ENCODE measurements around the gene WDR90.

The WDR90 gene

DNA sequence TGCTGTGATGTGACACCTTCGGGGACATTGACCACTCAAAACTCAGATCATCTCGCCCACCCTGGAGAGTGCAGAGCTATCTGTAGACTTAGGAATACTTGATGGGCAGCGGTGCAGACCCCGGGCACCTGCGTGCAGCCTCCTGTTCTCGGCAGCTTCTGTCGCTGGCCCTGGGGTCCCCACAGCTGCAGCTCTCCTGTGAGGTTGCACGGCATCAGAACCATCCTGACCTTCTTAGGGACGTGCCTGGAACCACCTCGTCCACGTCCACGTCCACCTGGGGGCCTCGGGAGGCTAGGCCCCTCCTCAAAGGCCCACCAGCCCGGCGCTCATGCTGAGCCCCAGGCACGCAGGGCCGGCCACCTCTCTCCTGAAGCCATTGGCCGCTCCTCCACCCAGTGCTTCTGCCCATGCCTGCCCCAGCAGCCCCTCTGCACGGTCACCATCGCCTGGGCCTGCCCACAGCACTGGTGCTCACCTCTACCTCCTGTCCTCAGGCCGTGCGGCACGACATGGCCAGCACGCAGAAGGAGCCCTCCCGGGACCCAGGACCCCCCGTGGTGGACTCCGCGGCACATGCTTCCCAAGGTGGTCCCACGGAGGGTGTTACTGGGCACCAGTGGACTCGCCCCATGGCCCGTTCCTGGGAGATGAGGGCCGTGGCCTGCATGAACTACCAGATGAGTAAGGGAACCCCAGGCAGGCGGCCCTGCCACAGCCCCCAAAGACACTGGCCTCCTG is 20.7 kb upstream of the WDR90 start:
- no peak for TF ChIP-seq CTCF (IDR thresholded peaks at IDR 0.05; ENCODE audit: low read depth, low read length)
- no peaks in the 10 kb centered on the region for H3K27me3 ChIP-seq (ENCODE audit: insufficient read depth, low read depth, severe bottlenecking)

GRCh38 chr16:629185-629832 is 19.9 kb upstream of the WDR90 start:
- no peaks in the 10 kb centered on the region for H3K9me3 ChIP-seq (ENCODE audit: severe bottlenecking)
- TF ChIP-seq CTCF (IDR thresholded peaks at IDR 0.05; ENCODE audit: low read depth, low read length), result no peak
- H3K27ac ChIP-seq, result peak overlapping the region; percentile 96
- H3K36me3 ChIP-seq, result peaks cover 53% of the 10 kb centered on the region
- peak overlapping the region; percentile 7 for H3K4me3 ChIP-seq (ENCODE audit: low read depth, low read length)
- DNase-seq, result peak; percentile 94
- H3K27me3 ChIP-seq (ENCODE audit: insufficient read depth, low read depth, severe bottlenecking), result no peaks in the 10 kb centered on the region

More for the DNA sequence above, 20.7 kb upstream of the WDR90 start:
- Histone ChIP-seq H3K27ac (peak overlapping the region; percentile 96), H3K9me3 (ENCODE audit: severe bottlenecking) (no peaks in the 10 kb centered on the region), H3K4me3 (ENCODE audit: low read depth, low read length) (no peak overlapping the region), H3K36me3 (peaks cover 45% of the 10 kb centered on the region)
- DNase-seq, result no peak

- no peaks in the 10 kb centered on the region for H3K9me3 ChIP-seq (ENCODE audit: severe bottlenecking)
- no peaks in the 10 kb centered on the region for H3K27me3 ChIP-seq (ENCODE audit: insufficient read depth, low read depth, severe bottlenecking)
- H3K36me3 ChIP-seq, result peaks cover 57% of the 10 kb centered on the region
- H3K27ac ChIP-seq, result peak overlapping the region; percentile 96
- no peak for TF ChIP-seq CTCF (IDR thresholded peaks at IDR 0.05; ENCODE audit: low read depth, low read length)
- no peak for DNase-seq
- no peak overlapping the region for H3K4me3 ChIP-seq (ENCODE audit: low read depth, low read length)
Observed at GRCh38 chr16:629833-630248, 19.3 kb upstream of the WDR90 start.

GRCh38 chr16:630249-630814 is 18.8 kb upstream of the WDR90 start:
- TF ChIP-seq CTCF (IDR thresholded peaks at IDR 0.05; ENCODE audit: low read depth, low read length), result no peak
- Histone ChIP-seq H3K9me3 (ENCODE audit: severe bottlenecking) (no peaks in the 10 kb centered on the region), H3K36me3 (peaks cover 57% of the 10 kb centered on the region), H3K27ac (peak overlapping the region; percentile 96), H3K4me3 (ENCODE audit: low read depth, low read length) (no peak overlapping the region), H3K27me3 (ENCODE audit: insufficient read depth, low read depth, severe bottlenecking) (no peaks in the 10 kb centered on the region)
- DNase-seq, result no peak

DNA sequence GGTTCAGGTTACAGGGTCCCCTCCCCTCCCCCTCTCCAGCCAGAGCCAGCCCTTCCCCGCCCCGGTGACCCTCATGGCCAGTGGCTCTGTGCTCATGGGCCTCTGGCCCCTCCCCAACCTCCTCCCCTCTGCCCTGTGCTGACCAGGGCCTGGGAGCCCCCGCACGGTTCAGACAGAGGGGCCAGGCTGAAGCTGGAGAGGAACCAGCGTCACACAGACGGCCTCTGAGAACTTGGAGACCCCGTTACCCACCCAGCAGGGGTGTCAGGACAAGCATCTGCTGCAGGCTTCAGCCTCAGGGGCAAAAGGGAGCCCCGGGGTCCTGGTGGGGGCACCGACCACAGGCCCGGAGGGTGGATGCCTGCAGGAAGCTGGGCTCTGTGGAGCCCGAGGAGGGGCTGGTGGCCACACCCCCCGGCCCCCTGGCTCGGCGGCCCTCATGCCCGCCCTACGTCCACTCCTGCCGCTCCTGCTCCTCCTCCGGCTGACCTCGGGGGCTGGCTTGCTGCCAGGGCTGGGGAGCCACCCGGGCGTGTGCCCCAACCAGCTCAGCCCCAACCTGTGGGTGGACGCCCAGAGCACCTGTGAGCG is 18.3 kb upstream of the WDR90 start, which contains the start of gene WFIKKN1:
WFIKKN1 (plus strand) TSS at position 171 of the 591 bp plus-strand sequence; CDS start at position 440, 269 bp downstream.
- no peak for DNase-seq
- TF ChIP-seq CTCF (IDR thresholded peaks at IDR 0.05; ENCODE audit: low read depth, low read length), result no peak
- Histone ChIP-seq H3K9me3 (ENCODE audit: severe bottlenecking) (no peaks in the 10 kb centered on the region), H3K4me3 (ENCODE audit: low read depth, low read length) (no peak within 1 kb of the TSS), H3K27ac (peak within 1 kb of the TSS; percentile 96), H3K27me3 (ENCODE audit: insufficient read depth, low read depth, severe bottlenecking) (no peaks in the 10 kb centered on the region), H3K36me3 (peaks cover 55% of the 10 kb centered on the region)
